ENCODE results near the gene KDM1B. TPM values are rescaled to one million over a fixed set of nuclear protein-coding genes. Genes with fewer than 3 reads are reported as not detected.

The KDM1B gene
- total and polyA plus RNA-seq, 2 of the 8 experiments (the other 6 are each of a cell fraction or from before 2014, with no cell fraction given): 3.7 to 7.5 TPM

DNA sequence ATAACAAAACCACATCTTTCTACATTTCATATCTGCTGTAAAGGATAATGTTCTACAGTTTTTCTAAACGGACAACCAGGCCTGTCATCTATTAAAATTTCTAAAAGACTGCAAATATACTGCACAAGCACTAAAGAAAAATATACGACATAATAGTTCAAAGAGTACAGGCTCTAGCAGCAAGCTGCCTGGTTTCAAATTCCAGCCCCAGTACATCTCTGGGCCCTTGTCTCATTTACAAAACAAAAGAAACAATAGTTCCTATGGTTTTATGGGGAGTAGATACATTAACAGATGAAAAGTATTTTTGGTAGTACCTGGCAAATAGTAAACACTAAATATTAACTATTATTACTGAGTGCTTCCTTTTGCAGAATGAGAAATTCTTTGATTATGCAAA lies 85.0 kb downstream of the KDM1B start:
- WGBS, 2 experiments (ENCODE audit: extremely low coverage in 1 of 2, insufficient coverage in 1 of 2, insufficient read length in 1 of 2, insufficient replicate concordance in 2 of 2, low coverage in 1 of 2, low lambda C conversion rate in 2 of 2, missing lambda C conversion rate in 1 of 2): 87% methylated on average over 2 of the region's 2 CpGs; no CpG with 5 or more reads in 1 of the 2 experiments
- no peak overlapping the region for H2AFZ ChIP-seq (ENCODE audit: low read length)
- FAIRE-seq (no peak), DNase-seq (ENCODE audit: low read depth in 1 of 2, low spot score in 2 of 2) (no peak)
- no peak overlapping the region for H3K14ac ChIP-seq (ENCODE audit: insufficient read length)
- no peak overlapping the region for H3K4me3 ChIP-seq (ENCODE audit: extremely low read depth in 1 of 4, insufficient read depth in 2 of 4, low read depth in 3 of 4, low read length in 4 of 4)
- no peak overlapping the region for H3K9ac ChIP-seq (replicated peaks in 1 of 4; ENCODE audit: extremely low read depth in 1 of 4, low read depth in 3 of 4, low read length in 3 of 4)
- ChIA-PET POLR2A (ENCODE audit: partially characterized antibody) (interaction anchor here (0.6 to 2.0 kb wide), 5 partner anchors 8 to 24 kb away, joined by 3 to 9 read pairs (median 6); partner anchors contain the start of gene DEK), CTCF (ENCODE audit: partially characterized antibody) (no interaction called here)
- no peak overlapping the region for H2BK15ac ChIP-seq (ENCODE audit: low read length)
- H3K36me3 ChIP-seq (ENCODE audit: control insufficient read depth in 2 of 4, insufficient read depth in 4 of 4, low read length in 3 of 4): peaks cover 14 to 89% (median 52%) of the 10 kb centered on the region in 4 experiments
- H3K27ac ChIP-seq (ENCODE audit: low read depth, low read length): no peak overlapping the region
- no peaks in the 10 kb centered on the region for H3K4me1 ChIP-seq (replicated peaks in 1 of 4; ENCODE audit: control insufficient read depth in 3 of 4, insufficient read depth in 4 of 4, low read length in 3 of 4)
- H2BK5ac ChIP-seq (ENCODE audit: low read depth, low read length): no peak overlapping the region
- no peak overlapping the region for H2AK5ac ChIP-seq (ENCODE audit: low read depth, low read length)
- no peak overlapping the region for H4K5ac ChIP-seq (ENCODE audit: insufficient read length, low read depth, low read length)
- H4K8ac ChIP-seq (ENCODE audit: extremely low read depth, insufficient read depth, low read length): no peak overlapping the region
- no peak overlapping the region for H2BK20ac ChIP-seq (ENCODE audit: low read length)
- no peak overlapping the region for H2BK120ac ChIP-seq (replicated peaks; ENCODE audit: low read depth, low read length)
- peaks cover 5% of the 10 kb centered on the region; the same call in 1 of the 2 replicates for H3K79me1 ChIP-seq (ENCODE audit: low read depth, low read length)
- H4K20me1 ChIP-seq (replicated peaks in 1 of 2; ENCODE audit: control insufficient read depth in 1 of 2, insufficient read depth in 2 of 2, low read length in 2 of 2): peaks cover 2 to 7% of the 10 kb centered on the region in 2 experiments
- H3K27me3 ChIP-seq (replicated peaks in 1 of 4; ENCODE audit: control insufficient read depth in 3 of 4, extremely low read depth in 1 of 4, insufficient read depth in 3 of 4, low read length in 3 of 4): peaks cover 0 to 1% (median 0%) of the 10 kb centered on the region in 4 experiments; a peak in 1 of 7 replicates
- H3K23ac ChIP-seq (ENCODE audit: insufficient read length): no peak overlapping the region
- peaks cover 0 to 91% of the 10 kb centered on the region in 2 experiments; a peak in 2 of 4 replicates for H3K79me2 ChIP-seq (ENCODE audit: control insufficient read depth in 1 of 2, insufficient read depth in 2 of 2, low read length in 2 of 2)
- H3K56ac ChIP-seq (replicated peaks; ENCODE audit: insufficient read length, low read depth, low read length): no peak overlapping the region
- no peak overlapping the region for H3K4ac ChIP-seq (replicated peaks; ENCODE audit: insufficient read length, low read depth, low read length)
- no peak overlapping the region for H3K4me2 ChIP-seq (ENCODE audit: insufficient read depth in 1 of 2, low read depth in 2 of 2, low read length in 2 of 2)
- no peaks in the 10 kb centered on the region; a peak in 1 of 4 replicates for H3K9me3 ChIP-seq (ENCODE audit: insufficient read depth in 2 of 2, low read depth in 1 of 2, low read length in 1 of 2)
- no peaks in the 10 kb centered on the region for H3K23me2 ChIP-seq (ENCODE audit: low read depth, low read length)
- H2BK12ac ChIP-seq (ENCODE audit: low read depth, low read length): no peak overlapping the region
- H4K91ac ChIP-seq (replicated peaks; ENCODE audit: insufficient read length, low read length): no peak overlapping the region
- H3K18ac ChIP-seq (ENCODE audit: extremely low read depth, low read length): no peak overlapping the region
- no peak for TF ChIP-seq NANOG (IDR thresholded peaks at IDR 0.05; ENCODE audit: insufficient read depth, low read depth, low read length, poor library complexity, severe bottlenecking)
- no peak for TF ChIP-seq SRF (IDR thresholded peaks at IDR 0.05; ENCODE audit: low read depth, low read length)
- no peak for TF ChIP-seq KDM5A (IDR thresholded peaks at IDR 0.05; ENCODE audit: low read length)
- no peak for TF ChIP-seq SP2 (IDR thresholded peaks at IDR 0.05; ENCODE audit: low read length)
- no peak for TF ChIP-seq NRF1 (IDR thresholded peaks at IDR 0.05; ENCODE audit: low read depth, low read length)
- no peak for TF ChIP-seq SIX5 (IDR thresholded peaks at IDR 0.05; ENCODE audit: low read depth, low read length)
- no peak for TF ChIP-seq CHD2 (IDR thresholded peaks at IDR 0.05; ENCODE audit: low read length)
- no peak for TF ChIP-seq EZH2 (IDR thresholded peaks at IDR 0.05; ENCODE audit: low read depth, low read length, severe bottlenecking)
- TF ChIP-seq CBX8 (IDR thresholded peaks at IDR 0.05; ENCODE audit: borderline replicate concordance, low read depth, low read length): no peak
- TF ChIP-seq ASH2L (IDR thresholded peaks at IDR 0.05; ENCODE audit: low read length): no peak
- no peak for TF ChIP-seq TCF12 (IDR thresholded peaks at IDR 0.05; ENCODE audit: low read depth, low read length)
- TF ChIP-seq RBBP5 (IDR thresholded peaks at IDR 0.05; ENCODE audit: borderline replicate concordance, low read depth, low read length): no peak
- TF ChIP-seq, protein P1, sequence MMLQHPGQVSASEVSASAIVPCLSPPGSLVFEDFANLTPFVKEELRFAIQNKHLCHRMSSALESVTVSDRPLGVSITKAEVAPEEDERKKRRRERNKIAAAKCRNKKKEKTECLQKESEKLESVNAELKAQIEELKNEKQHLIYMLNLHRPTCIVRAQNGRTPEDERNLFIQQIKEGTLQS (IDR thresholded peaks at IDR 0.05; ENCODE audit: insufficient read depth, low read depth, low read length): no peak
- TF ChIP-seq CBX5 (IDR thresholded peaks at IDR 0.05; ENCODE audit: low read depth, low read length): no peak
- no peak for TF ChIP-seq SUZ12 (IDR thresholded peaks at IDR 0.05; ENCODE audit: low read length)
